ENCODE data around the gene EIF2B4. TPM values are rescaled to one million over a fixed set of nuclear protein-coding genes. Genes with fewer than 3 reads are reported as not detected.

The EIF2B4 gene
- total and polyA plus RNA-seq, 2 of the 8 experiments (the other 6 are each of a cell fraction or from before 2014, with no cell fraction given), result 60.0 to 63.2 TPM

- Histone ChIP-seq H2BK120ac (replicated peaks; ENCODE audit: low read depth, low read length) (no peak overlapping the region), H2BK12ac (ENCODE audit: low read depth, low read length) (no peak overlapping the region), H3K4me3 (ENCODE audit: extremely low read depth in 1 of 4, insufficient read depth in 2 of 4, low read depth in 3 of 4, low read length in 4 of 4) (no peak overlapping the region), H2BK20ac (ENCODE audit: low read length) (no peak overlapping the region), H3K23me2 (ENCODE audit: low read depth, low read length) (no peaks in the 10 kb centered on the region), H2BK15ac (ENCODE audit: low read length) (no peak overlapping the region), H2AK5ac (ENCODE audit: low read depth, low read length) (no peak overlapping the region), H3K4me1 (replicated peaks in 1 of 4; ENCODE audit: control insufficient read depth in 3 of 4, insufficient read depth in 4 of 4, low read length in 3 of 4) (peaks cover 0 to 5% (median 0%) of the 10 kb centered on the region in 4 experiments; a peak in 3 of 7 replicates), H3K56ac (replicated peaks; ENCODE audit: insufficient read length, low read depth, low read length) (no peak overlapping the region), H3K79me2 (ENCODE audit: control insufficient read depth in 1 of 2, insufficient read depth in 2 of 2, low read length in 2 of 2) (no peaks in the 10 kb centered on the region), H4K5ac (ENCODE audit: insufficient read length, low read depth, low read length) (no peak overlapping the region), H3K4ac (replicated peaks; ENCODE audit: insufficient read length, low read depth, low read length) (no peak overlapping the region), H3K23ac (ENCODE audit: insufficient read length) (no peak overlapping the region), H4K20me1 (replicated peaks in 1 of 2; ENCODE audit: control insufficient read depth in 1 of 2, insufficient read depth in 2 of 2, low read length in 2 of 2) (no peaks in the 10 kb centered on the region), H3K4me2 (ENCODE audit: insufficient read depth in 1 of 2, low read depth in 2 of 2, low read length in 2 of 2) (no peak overlapping the region), H3K9ac (replicated peaks in 1 of 4; ENCODE audit: extremely low read depth in 1 of 4, low read depth in 3 of 4, low read length in 3 of 4) (no peak overlapping the region), H3K9me3 (ENCODE audit: insufficient read depth in 2 of 2, low read depth in 1 of 2, low read length in 1 of 2) (no peaks in the 10 kb centered on the region), H3K14ac (ENCODE audit: insufficient read length) (no peak overlapping the region), H4K91ac (replicated peaks; ENCODE audit: insufficient read length, low read length) (no peak overlapping the region), H4K8ac (ENCODE audit: extremely low read depth, insufficient read depth, low read length) (no peak overlapping the region), H3K18ac (ENCODE audit: extremely low read depth, low read length) (no peak overlapping the region), H2BK5ac (ENCODE audit: low read depth, low read length) (no peak overlapping the region), H3K27ac (ENCODE audit: low read depth, low read length) (no peak overlapping the region), H2AFZ (ENCODE audit: low read length) (no peak overlapping the region), H3K36me3 (ENCODE audit: control insufficient read depth in 2 of 4, insufficient read depth in 4 of 4, low read length in 3 of 4) (no peaks in the 10 kb centered on the region), H3K79me1 (ENCODE audit: low read depth, low read length) (peaks cover 2% of the 10 kb centered on the region; the same call in 1 of the 2 replicates), H3K27me3 (replicated peaks in 1 of 4; ENCODE audit: control insufficient read depth in 3 of 4, extremely low read depth in 1 of 4, insufficient read depth in 3 of 4, low read length in 3 of 4) (no peaks in the 10 kb centered on the region)
- ChIA-PET CTCF (ENCODE audit: partially characterized antibody) (interaction anchor here (0.9 to 10.3 kb wide), 4 partner anchors 13 to 38 kb away, joined by 3 to 128 read pairs (median 4); partner anchors contain the start of gene UCN), POLR2A (ENCODE audit: partially characterized antibody) (interaction anchor here (1.1 to 9.4 kb wide), 4 partner anchors 8 to 62 kb away, joined by 3 to 105 read pairs (median 4); partner anchors contain the start of gene UCN)
- 86% methylated on average over 12 of the region's 12 CpGs; no CpG with 5 or more reads in 1 of the 2 experiments for WGBS, 2 experiments (ENCODE audit: extremely low coverage in 1 of 2, insufficient coverage in 1 of 2, insufficient read length in 1 of 2, insufficient replicate concordance in 2 of 2, low coverage in 1 of 2, low lambda C conversion rate in 2 of 2, missing lambda C conversion rate in 1 of 2)
- DNase-seq (ENCODE audit: low read depth in 1 of 2, low spot score in 2 of 2) (no peak), FAIRE-seq (no peak)
- no peak for TF ChIP-seq RXRA (IDR thresholded peaks at IDR 0.05; ENCODE audit: insufficient read depth, low read depth, low read length)
- no peak for TF ChIP-seq TEAD4 (IDR thresholded peaks at IDR 0.05; ENCODE audit: low read depth, low read length)
- no peak for TF ChIP-seq POLR2A (IDR thresholded peaks at IDR 0.05; ENCODE audit: control extremely low read depth in 1 of 2, low read depth in 2 of 2, low read length in 2 of 2)
- TF ChIP-seq CHD1 (IDR thresholded peaks at IDR 0.05; ENCODE audit: low read depth, low read length), result no peak
- TF ChIP-seq RAD21 (IDR thresholded peaks at IDR 0.05 in 1 of 2, conservative IDR thresholded peaks at IDR 0.05 in 1 of 2; ENCODE audit: low read depth in 2 of 2, low read length in 2 of 2), result no peak
- TF ChIP-seq MAFK (IDR thresholded peaks at IDR 0.05; ENCODE audit: low read depth, low read length), result no peak
- no peak for TF ChIP-seq KDM4A (IDR thresholded peaks at IDR 0.05; ENCODE audit: low read depth, low read length, severe bottlenecking)
- TF ChIP-seq EGR1 (IDR thresholded peaks at IDR 0.05; ENCODE audit: borderline replicate concordance, low read depth, low read length), result no peak
- no peak for TF ChIP-seq SP2 (IDR thresholded peaks at IDR 0.05; ENCODE audit: low read length)
- no peak for TF ChIP-seq BACH1 (IDR thresholded peaks at IDR 0.05; ENCODE audit: low read length)
- no peak for TF ChIP-seq SUZ12 (IDR thresholded peaks at IDR 0.05; ENCODE audit: low read length)
- TF ChIP-seq BCL11A (IDR thresholded peaks at IDR 0.05; ENCODE audit: low read depth in 2 of 2, low read length in 2 of 2), result no peak
- no peak for TF ChIP-seq SAP30 (IDR thresholded peaks at IDR 0.05; ENCODE audit: insufficient read depth, insufficient replicate concordance, low read length)
These were observed 53.3 kb downstream of the EIF2B4 start for GRCh38 chr2:27316655-27317412.
